ENCODE measurements around the gene METRN.

GRCh38 chr16:681746-682427 is 33.0 kb upstream of the METRN start:
- TF ChIP-seq CTCF (conservative IDR thresholded peaks at IDR 0.05 in 1 of 2, IDR thresholded peaks at IDR 0.05 in 1 of 2; ENCODE audit: low read depth in 1 of 2, low read length in 2 of 2) (no peak), EZH2 (IDR thresholded peaks at IDR 0.05; ENCODE audit: low read length, missing control alignments) (no peak)

Measured in fibroblast of lung (primary cell).